Peyer's patch (tissue), 4 donors: ENCODE measurements around the gene IGFL3.

Source experiments
- POLR2A ChIP-seq, 2 donors: fragments of 450-650 bp; IDR thresholded peaks; one replicate each; pipeline ENCODE4 v1.5.1; 2017; ENCODE audit warnings: antibody characterized with exemption in 2 of 2, mild to moderate bottlenecking in 2 of 2, moderate library complexity in 2 of 2
- TF ChIP-seq, protein P1 (sequence below), 6 experiments: fragments of 450-650 bp in 4 of 6; fragments of 200-600 bp in 2 of 6; sonication (generic) in 1 of 6; IDR thresholded peaks; one replicate each; pipeline ENCODE4 v1.5.1; 2017 to 2019; ENCODE audit warnings: antibody characterized with exemption in 6 of 6, mild to moderate bottlenecking in 3 of 6, moderate library complexity in 1 of 6

DNA sequence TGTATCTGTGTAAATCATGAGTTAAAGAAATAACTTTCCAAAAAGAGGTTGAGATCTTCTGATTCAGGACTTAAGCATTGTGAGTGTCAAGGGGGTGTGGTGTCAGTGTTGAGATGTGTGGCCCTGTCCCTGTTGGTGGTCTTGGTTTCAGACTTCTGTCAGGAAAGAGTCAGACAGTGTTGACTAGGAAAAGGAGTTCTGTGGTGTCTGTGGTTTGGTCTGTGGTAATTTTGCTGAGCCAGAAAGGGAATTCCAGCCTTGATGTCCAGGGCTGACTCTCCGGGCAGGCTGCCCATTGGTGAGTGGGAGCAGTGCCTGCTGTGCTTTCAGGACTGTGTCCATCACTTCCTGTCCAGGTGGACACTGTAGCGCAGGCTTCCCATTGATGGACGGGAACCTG lies 43.9 kb downstream of the IGFL3 start:
- TF ChIP-seq, protein P1, sequence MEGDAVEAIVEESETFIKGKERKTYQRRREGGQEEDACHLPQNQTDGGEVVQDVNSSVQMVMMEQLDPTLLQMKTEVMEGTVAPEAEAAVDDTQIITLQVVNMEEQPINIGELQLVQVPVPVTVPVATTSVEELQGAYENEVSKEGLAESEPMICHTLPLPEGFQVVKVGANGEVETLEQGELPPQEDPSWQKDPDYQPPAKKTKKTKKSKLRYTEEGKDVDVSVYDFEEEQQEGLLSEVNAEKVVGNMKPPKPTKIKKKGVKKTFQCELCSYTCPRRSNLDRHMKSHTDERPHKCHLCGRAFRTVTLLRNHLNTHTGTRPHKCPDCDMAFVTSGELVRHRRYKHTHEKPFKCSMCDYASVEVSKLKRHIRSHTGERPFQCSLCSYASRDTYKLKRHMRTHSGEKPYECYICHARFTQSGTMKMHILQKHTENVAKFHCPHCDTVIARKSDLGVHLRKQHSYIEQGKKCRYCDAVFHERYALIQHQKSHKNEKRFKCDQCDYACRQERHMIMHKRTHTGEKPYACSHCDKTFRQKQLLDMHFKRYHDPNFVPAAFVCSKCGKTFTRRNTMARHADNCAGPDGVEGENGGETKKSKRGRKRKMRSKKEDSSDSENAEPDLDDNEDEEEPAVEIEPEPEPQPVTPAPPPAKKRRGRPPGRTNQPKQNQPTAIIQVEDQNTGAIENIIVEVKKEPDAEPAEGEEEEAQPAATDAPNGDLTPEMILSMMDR (IDR thresholded peaks at IDR 0.05), result no peak
- TF ChIP-seq POLR2A (IDR thresholded peaks at IDR 0.05), result no peak
